ENCODE results near the gene SPTB. TPM values are rescaled to one million over a fixed set of nuclear protein-coding genes. Genes with fewer than 3 reads are reported as not detected.

Gene SPTB
- total and polyA plus RNA-seq, 10 of the 15 experiments (the other 5 are each of a cell fraction or from before 2014, with no cell fraction given): under 0.01 to 0.04 (median 0.02) TPM; not detected in 4

DNA sequence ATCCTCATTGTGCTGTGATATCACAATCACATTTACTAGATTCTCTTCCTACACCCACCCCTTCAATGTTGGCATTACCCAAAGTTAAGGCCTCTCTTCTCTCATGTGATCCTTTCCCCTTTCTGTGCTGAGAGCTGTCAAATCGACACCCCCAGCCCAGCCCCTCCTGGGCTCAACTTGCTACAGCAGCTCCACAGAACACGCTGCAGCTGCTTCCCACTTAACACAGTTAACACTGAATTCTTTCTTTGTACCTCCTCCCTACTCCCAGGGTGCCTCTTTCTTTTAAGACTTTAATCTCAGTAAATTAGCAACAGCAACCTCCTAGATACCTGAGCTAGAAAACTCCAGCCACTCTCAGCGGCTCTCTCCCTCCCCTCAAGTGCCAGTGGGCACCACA, 17.8 kb downstream of the SPTB start:
- Histone ChIP-seq H4K20me1 (ENCODE audit: control insufficient read depth, insufficient read depth) (no peaks in the 10 kb centered on the region), H2AFZ (ENCODE audit: control insufficient read depth, low read depth, low read length) (no peak overlapping the region), H3K27ac (ENCODE audit: control insufficient read depth, insufficient read depth) (no peak overlapping the region), H3K36me3 (ENCODE audit: control insufficient read depth in 2 of 2, insufficient read depth in 2 of 2, low read length in 1 of 2) (no peaks in the 10 kb centered on the region), H3K79me2 (ENCODE audit: control insufficient read depth, insufficient read depth, low read length) (no peaks in the 10 kb centered on the region), H3K9ac (ENCODE audit: control insufficient read depth, insufficient read depth, low read length) (no peak overlapping the region), H3K4me2 (ENCODE audit: control insufficient read depth, insufficient read depth) (no peak overlapping the region), H3K9me3 (replicated peaks; ENCODE audit: control insufficient read depth, insufficient read depth, low read length) (no peaks in the 10 kb centered on the region), H3K4me1 (ENCODE audit: control insufficient read depth, insufficient read depth, low read length) (no peaks in the 10 kb centered on the region), H3K27me3 (replicated peaks in 1 of 2; ENCODE audit: control insufficient read depth in 2 of 2, insufficient read depth in 2 of 2, low read length in 1 of 2) (no peaks in the 10 kb centered on the region; a peak in 2 of 4 replicates), H3K4me3 (no peak overlapping the region)
- SMC1A ChIA-PET (ENCODE audit: uncharacterized antibody, unreplicated experiment): no interaction called here
- WGBS (ENCODE audit: insufficient coverage, insufficient replicate concordance, low lambda C conversion rate, missing lambda C conversion rate): 14% methylated on average over 3 of the region's 3 CpGs
- FAIRE-seq (no peak), ATAC-seq (no peak), DNase-seq (ENCODE audit: low read depth, low spot score) (no peak)
- intact Hi-C loops (cut with micrococcal nuclease; ENCODE audit: unreplicated experiment) (no loop called here), in situ Hi-C loops (cut with MboI) (no loop called here)
- POLR2A ChIA-PET: no interaction called here
- no TSS peak for BruUV-seq (replicated peaks)
- CTCF ChIA-PET: no interaction called here
- RAD21 ChIA-PET (ENCODE audit: unreplicated experiment): no interaction called here
- TF ChIP-seq MYB (IDR thresholded peaks at IDR 0.05; ENCODE audit: borderline replicate concordance, low read depth, low read length) (no peak), WRNIP1 (IDR thresholded peaks at IDR 0.05; ENCODE audit: borderline replicate concordance, low read depth, low read length) (no peak), EZH2 (IDR thresholded peaks at IDR 0.05; ENCODE audit: borderline replicate concordance, control insufficient read depth, low read depth, low read length) (no peak), GABPA (IDR thresholded peaks at IDR 0.05; ENCODE audit: low read depth) (no peak), SPI1 (IDR thresholded peaks at IDR 0.05; ENCODE audit: borderline replicate concordance, insufficient read depth, low read depth, low read length) (no peak), NFYA (IDR thresholded peaks at IDR 0.05; ENCODE audit: borderline replicate concordance, low read depth, low read length) (no peak), MYC (IDR thresholded peaks at IDR 0.05; ENCODE audit: insufficient read depth, insufficient read length, insufficient replicate concordance, low read length, severe bottlenecking) (no peak)
- TF ChIP-seq, protein P1, sequence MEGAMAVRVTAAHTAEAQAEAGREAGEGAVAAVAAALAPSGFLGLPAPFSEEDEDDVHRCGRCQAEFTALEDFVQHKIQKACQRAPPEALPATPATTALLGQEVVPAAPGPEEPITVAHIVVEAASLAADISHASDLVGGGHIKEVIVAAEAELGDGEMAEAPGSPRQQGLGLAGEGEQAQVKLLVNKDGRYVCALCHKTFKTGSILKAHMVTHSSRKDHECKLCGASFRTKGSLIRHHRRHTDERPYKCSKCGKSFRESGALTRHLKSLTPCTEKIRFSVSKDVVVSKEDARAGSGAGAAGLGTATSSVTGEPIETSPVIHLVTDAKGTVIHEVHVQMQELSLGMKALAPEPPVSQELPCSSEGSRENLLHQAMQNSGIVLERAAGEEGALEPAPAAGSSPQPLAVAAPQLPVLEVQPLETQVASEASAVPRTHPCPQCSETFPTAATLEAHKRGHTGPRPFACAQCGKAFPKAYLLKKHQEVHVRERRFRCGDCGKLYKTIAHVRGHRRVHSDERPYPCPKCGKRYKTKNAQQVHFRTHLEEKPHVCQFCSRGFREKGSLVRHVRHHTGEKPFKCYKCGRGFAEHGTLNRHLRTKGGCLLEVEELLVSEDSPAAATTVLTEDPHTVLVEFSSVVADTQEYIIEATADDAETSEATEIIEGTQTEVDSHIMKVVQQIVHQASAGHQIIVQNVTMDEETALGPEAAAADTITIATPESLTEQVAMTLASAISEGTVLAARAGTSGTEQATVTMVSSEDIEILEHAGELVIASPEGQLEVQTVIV (IDR thresholded peaks at IDR 0.05; ENCODE audit: borderline replicate concordance, partially characterized antibody): no peak
- TF ChIP-seq, protein P2, sequence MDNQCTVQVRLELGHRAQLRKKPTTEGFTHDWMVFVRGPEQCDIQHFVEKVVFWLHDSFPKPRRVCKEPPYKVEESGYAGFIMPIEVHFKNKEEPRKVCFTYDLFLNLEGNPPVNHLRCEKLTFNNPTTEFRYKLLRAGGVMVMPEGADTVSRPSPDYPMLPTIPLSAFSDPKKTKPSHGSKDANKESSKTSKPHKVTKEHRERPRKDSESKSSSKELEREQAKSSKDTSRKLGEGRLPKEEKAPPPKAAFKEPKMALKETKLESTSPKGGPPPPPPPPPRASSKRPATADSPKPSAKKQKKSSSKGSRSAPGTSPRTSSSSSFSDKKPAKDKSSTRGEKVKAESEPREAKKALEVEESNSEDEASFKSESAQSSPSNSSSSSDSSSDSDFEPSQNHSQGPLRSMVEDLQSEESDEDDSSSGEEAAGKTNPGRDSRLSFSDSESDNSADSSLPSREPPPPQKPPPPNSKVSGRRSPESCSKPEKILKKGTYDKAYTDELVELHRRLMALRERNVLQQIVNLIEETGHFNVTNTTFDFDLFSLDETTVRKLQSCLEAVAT (IDR thresholded peaks at IDR 0.05): no peak
- TF ChIP-seq, protein P3, sequence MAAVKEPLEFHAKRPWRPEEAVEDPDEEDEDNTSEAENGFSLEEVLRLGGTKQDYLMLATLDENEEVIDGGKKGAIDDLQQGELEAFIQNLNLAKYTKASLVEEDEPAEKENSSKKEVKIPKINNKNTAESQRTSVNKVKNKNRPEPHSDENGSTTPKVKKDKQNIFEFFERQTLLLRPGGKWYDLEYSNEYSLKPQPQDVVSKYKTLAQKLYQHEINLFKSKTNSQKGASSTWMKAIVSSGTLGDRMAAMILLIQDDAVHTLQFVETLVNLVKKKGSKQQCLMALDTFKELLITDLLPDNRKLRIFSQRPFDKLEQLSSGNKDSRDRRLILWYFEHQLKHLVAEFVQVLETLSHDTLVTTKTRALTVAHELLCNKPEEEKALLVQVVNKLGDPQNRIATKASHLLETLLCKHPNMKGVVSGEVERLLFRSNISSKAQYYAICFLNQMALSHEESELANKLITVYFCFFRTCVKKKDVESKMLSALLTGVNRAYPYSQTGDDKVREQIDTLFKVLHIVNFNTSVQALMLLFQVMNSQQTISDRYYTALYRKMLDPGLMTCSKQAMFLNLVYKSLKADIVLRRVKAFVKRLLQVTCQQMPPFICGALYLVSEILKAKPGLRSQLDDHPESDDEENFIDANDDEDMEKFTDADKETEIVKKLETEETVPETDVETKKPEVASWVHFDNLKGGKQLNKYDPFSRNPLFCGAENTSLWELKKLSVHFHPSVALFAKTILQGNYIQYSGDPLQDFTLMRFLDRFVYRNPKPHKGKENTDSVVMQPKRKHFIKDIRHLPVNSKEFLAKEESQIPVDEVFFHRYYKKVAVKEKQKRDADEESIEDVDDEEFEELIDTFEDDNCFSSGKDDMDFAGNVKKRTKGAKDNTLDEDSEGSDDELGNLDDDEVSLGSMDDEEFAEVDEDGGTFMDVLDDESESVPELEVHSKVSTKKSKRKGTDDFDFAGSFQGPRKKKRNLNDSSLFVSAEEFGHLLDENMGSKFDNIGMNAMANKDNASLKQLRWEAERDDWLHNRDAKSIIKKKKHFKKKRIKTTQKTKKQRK (IDR thresholded peaks at IDR 0.05; ENCODE audit: low read depth, low read length): no peak
- TF ChIP-seq, protein P4, sequence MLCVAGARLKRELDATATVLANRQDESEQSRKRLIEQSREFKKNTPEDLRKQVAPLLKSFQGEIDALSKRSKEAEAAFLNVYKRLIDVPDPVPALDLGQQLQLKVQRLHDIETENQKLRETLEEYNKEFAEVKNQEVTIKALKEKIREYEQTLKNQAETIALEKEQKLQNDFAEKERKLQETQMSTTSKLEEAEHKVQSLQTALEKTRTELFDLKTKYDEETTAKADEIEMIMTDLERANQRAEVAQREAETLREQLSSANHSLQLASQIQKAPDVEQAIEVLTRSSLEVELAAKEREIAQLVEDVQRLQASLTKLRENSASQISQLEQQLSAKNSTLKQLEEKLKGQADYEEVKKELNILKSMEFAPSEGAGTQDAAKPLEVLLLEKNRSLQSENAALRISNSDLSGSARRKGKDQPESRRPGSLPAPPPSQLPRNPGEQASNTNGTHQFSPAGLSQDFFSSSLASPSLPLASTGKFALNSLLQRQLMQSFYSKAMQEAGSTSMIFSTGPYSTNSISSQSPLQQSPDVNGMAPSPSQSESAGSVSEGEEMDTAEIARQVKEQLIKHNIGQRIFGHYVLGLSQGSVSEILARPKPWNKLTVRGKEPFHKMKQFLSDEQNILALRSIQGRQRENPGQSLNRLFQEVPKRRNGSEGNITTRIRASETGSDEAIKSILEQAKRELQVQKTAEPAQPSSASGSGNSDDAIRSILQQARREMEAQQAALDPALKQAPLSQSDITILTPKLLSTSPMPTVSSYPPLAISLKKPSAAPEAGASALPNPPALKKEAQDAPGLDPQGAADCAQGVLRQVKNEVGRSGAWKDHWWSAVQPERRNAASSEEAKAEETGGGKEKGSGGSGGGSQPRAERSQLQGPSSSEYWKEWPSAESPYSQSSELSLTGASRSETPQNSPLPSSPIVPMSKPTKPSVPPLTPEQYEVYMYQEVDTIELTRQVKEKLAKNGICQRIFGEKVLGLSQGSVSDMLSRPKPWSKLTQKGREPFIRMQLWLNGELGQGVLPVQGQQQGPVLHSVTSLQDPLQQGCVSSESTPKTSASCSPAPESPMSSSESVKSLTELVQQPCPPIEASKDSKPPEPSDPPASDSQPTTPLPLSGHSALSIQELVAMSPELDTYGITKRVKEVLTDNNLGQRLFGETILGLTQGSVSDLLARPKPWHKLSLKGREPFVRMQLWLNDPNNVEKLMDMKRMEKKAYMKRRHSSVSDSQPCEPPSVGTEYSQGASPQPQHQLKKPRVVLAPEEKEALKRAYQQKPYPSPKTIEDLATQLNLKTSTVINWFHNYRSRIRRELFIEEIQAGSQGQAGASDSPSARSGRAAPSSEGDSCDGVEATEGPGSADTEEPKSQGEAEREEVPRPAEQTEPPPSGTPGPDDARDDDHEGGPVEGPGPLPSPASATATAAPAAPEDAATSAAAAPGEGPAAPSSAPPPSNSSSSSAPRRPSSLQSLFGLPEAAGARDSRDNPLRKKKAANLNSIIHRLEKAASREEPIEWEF (IDR thresholded peaks at IDR 0.05; ENCODE audit: insufficient replicate concordance, low read depth, low read length): no peak
